Astrocyte of the cerebellum (primary cell): Measurements from ENCODE around the gene SORCS2.

Source experiments
- DNase-seq: peaks from one replicate; pipeline ENCODE4 v3.0.0-alpha.2; 2011; ENCODE audit warnings: low read depth
- H3K4me3 ChIP-seq: 2 replicates; pipeline ENCODE4 v1.5.1; 2011; ENCODE audit warnings: mild to moderate bottlenecking, low read depth, low read length, moderate library complexity
- in situ Hi-C: cut with HindIII; loops from 2 replicates; pipeline ENCODE4 v1.10.0; 2017; ENCODE audit warnings: low sequenced_read_pairs
- TF ChIP-seq, protein P1 (sequence below): IDR thresholded peaks from 2 replicates; pipeline ENCODE4 v1.5.1; 2012; ENCODE audit warnings: low read length, low read depth, moderate library complexity, mild to moderate bottlenecking; ENCODE audit errors: missing control alignments

Gene SORCS2

DNA sequence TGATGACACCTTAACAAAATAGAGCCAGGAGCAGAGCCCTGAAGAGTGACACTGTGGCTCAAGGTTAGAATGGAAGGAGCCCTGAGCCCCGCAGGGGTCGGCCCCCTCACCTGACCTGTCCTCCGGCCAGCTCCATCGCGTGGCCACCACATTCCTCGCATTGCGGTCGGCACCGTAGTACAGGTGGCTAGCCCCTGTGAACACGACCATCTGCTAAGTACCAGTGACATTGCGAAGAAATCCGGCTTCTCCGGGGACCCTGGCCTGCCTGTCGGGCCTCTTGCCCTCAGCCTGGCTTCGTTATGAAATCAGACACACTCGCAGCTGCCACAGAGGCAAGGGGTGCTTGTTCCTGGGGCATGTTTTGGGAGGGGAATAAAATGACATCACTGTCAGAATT lies 568.4 kb downstream of the SORCS2 start:
- no peak for DNase-seq
- TF ChIP-seq, protein P1, sequence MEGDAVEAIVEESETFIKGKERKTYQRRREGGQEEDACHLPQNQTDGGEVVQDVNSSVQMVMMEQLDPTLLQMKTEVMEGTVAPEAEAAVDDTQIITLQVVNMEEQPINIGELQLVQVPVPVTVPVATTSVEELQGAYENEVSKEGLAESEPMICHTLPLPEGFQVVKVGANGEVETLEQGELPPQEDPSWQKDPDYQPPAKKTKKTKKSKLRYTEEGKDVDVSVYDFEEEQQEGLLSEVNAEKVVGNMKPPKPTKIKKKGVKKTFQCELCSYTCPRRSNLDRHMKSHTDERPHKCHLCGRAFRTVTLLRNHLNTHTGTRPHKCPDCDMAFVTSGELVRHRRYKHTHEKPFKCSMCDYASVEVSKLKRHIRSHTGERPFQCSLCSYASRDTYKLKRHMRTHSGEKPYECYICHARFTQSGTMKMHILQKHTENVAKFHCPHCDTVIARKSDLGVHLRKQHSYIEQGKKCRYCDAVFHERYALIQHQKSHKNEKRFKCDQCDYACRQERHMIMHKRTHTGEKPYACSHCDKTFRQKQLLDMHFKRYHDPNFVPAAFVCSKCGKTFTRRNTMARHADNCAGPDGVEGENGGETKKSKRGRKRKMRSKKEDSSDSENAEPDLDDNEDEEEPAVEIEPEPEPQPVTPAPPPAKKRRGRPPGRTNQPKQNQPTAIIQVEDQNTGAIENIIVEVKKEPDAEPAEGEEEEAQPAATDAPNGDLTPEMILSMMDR = no peak
- H3K4me3 ChIP-seq = no peak overlapping the region
- in situ Hi-C loops = no loop called here

DNA sequence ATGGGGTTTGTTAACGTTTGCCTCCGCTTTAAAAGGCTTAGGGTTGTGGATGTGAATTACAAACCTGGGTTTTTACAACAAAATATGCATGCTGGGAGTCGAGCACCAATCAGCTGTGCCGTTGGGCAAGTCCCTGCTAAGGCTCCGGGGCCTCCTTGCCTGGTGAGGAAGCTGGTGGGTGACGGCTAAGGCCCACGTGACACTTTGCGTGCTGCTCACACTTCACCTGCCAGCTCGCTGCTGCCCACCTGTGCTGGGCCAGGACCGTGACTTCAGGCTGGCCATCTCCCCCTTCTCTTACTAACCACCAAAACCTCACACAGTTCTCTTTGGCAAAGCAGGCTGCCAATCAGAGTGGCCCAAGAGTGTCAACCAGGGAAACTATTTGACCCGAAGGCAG lies 569.0 kb downstream of the SORCS2 start:
- H3K4me3 ChIP-seq = no peak overlapping the region
- no peak for DNase-seq
- TF ChIP-seq, protein P1 = no peak
- in situ Hi-C loops = no loop called here

DNA sequence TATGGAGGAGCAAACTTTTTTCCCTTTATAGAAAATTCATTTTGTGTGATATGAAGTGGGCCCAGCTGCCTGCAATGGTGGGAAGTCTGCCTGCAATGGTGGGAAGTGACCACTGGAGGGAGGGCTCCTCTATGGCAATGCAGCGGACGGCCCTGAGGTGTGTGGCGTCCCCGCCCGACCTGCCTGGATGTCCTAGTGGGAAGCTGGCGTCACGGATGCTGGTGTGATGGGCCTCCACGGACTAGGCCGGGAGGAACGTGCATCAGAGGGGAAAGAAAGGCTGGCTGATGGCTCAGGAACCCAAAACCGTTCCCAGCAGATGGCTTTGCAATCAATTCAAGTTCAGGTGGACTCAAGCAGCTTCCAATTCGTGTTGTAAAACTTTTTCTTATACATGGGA lies 569.4 kb downstream of the SORCS2 start:
- no peak overlapping the region for H3K4me3 ChIP-seq
- TF ChIP-seq, protein P1 = peak; percentile 88
- DNase-seq = peak; percentile 22
- in situ Hi-C loops = no loop called here

DNA sequence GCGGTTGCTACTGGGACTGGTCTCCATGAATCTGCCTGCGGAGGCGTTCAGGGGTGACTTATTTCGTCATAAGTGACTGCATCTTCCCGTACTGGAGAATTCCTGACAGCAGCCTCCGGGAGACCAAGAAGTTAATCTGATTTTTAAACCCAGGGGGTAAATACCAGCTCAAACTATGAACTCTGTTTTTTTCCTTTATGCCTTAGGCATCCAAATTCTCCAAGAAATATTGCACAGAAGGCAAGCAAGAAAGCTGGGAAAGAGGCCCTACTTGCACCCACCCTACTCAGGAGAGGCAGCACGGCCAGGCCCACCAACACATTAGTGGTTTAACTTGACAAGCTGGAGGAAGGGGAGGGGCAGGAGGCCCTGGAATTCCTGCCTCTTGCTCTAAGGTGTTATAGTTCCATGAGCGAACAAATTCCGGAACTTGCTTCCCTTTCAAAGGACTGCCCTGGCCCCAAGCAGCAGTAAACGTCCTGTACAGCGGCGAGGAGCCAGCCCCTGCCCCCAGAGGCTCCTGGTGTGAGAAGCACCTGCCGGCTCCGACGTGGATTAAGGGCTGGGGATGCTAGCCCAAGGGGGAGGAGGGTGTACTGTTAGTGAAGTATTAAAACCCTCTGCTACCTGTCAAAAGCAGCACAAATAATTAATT lies 570.2 kb downstream of the SORCS2 start:
- TF ChIP-seq, protein P1 = no peak
- no peak for DNase-seq
- H3K4me3 ChIP-seq = no peak overlapping the region
- in situ Hi-C loops = no loop called here

DNA sequence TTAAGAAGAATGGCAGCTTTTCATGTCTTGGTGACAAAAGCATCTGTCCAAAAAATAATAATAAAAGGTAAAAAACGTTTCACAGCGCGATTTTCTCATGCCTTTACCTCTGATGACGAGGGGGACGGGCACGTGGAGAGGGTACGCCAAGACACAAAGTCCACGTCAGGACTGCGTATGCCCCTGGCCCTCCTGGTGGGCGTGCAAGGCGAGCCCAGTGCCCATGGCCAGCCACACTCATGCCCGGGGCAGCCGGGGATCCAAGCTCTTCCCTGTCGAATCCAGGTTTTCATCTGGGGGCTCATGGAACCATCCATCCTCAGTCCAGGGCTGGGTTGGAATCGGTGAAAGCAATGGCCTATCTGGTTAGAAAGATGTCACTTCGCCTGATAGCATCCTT lies 570.8 kb downstream of the SORCS2 start:
- in situ Hi-C loops = no loop called here
- TF ChIP-seq, protein P1 = no peak
- H3K4me3 ChIP-seq = no peak overlapping the region
- DNase-seq = no peak

DNA sequence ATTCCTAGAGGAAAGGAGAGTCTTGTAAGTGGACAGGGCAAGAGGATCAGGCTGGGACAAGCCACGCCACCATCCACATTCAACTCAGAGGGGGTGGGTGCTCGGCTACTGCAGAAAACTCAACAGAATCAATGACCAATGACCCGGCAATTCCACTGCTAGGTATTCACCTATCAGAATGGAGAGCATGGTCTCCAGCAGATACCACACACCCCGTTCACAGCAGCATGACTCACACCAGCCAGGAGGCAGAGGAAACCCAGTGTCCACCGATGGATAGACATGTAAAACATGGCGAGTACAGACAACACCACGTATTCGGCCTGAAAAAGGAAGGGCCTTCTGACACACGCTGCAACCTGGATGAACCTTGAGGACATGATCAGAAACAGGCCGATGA lies 571.5 kb downstream of the SORCS2 start:
- no peak overlapping the region for H3K4me3 ChIP-seq
- TF ChIP-seq, protein P1 = no peak
- peak; percentile 49 for DNase-seq
- in situ Hi-C loops = no loop called here
